Transverse colon (tissue), 4 donors: ENCODE results near the gene GIGYF1.

Source experiments
- CTCF ChIP-seq, 5 experiments: fragments of 200-600 bp in 3 of 5; fragments of 450-650 bp in 2 of 5; sonication (generic) in 3 of 5; IDR thresholded peaks; 1 replicate in 2 of 5; 2 replicates in 3 of 5; pipeline ENCODE4 v1.5.1; 2016 to 2017; ENCODE audit warnings: antibody characterized with exemption in 5 of 5, inconsistent platforms in 3 of 5, mild to moderate bottlenecking in 2 of 5, moderate library complexity in 1 of 5
- EP300 ChIP-seq: sonication (generic); formaldehyde crosslinking; IDR thresholded peaks from one replicate; pipeline ENCODE4 v1.6.1; 2017; ENCODE audit warnings: antibody characterized with exemption, low read depth
- POLR2A ChIP-seq: fragments of 450-650 bp; IDR thresholded peaks from one replicate; pipeline ENCODE4 v1.6.1; 2016; ENCODE audit warnings: antibody characterized with exemption, mild to moderate bottlenecking, moderate library complexity
- POLR2AphosphoS5 ChIP-seq, 3 donors: sonication (generic); formaldehyde crosslinking; IDR thresholded peaks; one replicate each; pipeline ENCODE4 v1.6.1; 2016; ENCODE audit warnings: antibody characterized with exemption in 3 of 3

GRCh38 chr7:100720279-100720670 lies 26.2 kb upstream of the GIGYF1 start, which contains the start of gene EPO:
- TF ChIP-seq CTCF (IDR thresholded peaks at IDR 0.05) (no peak), EP300 (no peak), POLR2AphosphoS5 (IDR thresholded peaks at IDR 0.05) (no peak), POLR2A (no peak)
